ENCODE data around the gene ZEB1.

DNA sequence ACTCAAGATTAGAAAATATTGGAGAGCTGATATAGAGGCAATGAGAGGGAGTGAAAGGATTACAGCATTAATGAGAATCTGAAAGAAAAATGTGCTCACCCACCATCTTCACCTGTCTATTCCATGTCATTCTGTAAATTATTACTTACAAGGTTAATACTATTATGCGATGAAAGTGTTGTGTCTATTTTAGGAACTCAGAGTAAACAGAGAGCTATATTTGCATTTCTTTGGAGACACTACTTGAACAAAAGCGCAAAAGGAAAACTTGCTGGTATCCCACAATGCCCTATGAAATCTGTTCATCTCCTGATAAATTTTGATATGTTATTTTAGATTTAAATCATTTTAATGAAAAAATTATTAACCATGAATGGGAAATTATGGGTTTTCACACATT is 196.1 kb downstream of the ZEB1 start:
- TF ChIP-seq, protein P1, sequence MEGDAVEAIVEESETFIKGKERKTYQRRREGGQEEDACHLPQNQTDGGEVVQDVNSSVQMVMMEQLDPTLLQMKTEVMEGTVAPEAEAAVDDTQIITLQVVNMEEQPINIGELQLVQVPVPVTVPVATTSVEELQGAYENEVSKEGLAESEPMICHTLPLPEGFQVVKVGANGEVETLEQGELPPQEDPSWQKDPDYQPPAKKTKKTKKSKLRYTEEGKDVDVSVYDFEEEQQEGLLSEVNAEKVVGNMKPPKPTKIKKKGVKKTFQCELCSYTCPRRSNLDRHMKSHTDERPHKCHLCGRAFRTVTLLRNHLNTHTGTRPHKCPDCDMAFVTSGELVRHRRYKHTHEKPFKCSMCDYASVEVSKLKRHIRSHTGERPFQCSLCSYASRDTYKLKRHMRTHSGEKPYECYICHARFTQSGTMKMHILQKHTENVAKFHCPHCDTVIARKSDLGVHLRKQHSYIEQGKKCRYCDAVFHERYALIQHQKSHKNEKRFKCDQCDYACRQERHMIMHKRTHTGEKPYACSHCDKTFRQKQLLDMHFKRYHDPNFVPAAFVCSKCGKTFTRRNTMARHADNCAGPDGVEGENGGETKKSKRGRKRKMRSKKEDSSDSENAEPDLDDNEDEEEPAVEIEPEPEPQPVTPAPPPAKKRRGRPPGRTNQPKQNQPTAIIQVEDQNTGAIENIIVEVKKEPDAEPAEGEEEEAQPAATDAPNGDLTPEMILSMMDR (IDR thresholded peaks at IDR 0.05; ENCODE audit: insufficient read depth, low read length, poor library complexity, severe bottlenecking) = no peak
- TF ChIP-seq EZH2phosphoT487 (conservative IDR thresholded peaks at IDR 0.05; ENCODE audit: low read length) = no peak
